GM04503 (cell line): ENCODE measurements around the gene PCNP.
"Not testable (repeated sequence)": the region's sequence is repeated elsewhere in the genome, so short reads cannot be mapped to it uniquely, and the experiment has no call there.

Experiments used
- DNase-seq: peaks from one replicate; pipeline ENCODE4 v3.0.0-alpha.2; 2012; ENCODE audit warnings: low read depth

The PCNP gene

GRCh38 chr3:101573449-101574387 is at the start of gene PCNP:
PCNP (plus strand) TSS chr3:101574180; CDS start chr3:101574216, 36 bp downstream.
- DNase-seq: peak; percentile 94

- no peak for DNase-seq
Measured at GRCh38 chr3:101527441-101527840, 46.5 kb upstream of the PCNP start.

- no peak for DNase-seq
Measured at GRCh38 chr3:101527906-101528305, 46.1 kb upstream of the PCNP start.

GRCh38 chr3:101529816-101530685 is 43.9 kb upstream of the PCNP start:
- no peak for DNase-seq

GRCh38 chr3:101530686-101531047 is 43.3 kb upstream of the PCNP start:
- DNase-seq: no peak

GRCh38 chr3:101531473-101532086 is 42.4 kb upstream of the PCNP start:
- no peak for DNase-seq

- no peak for DNase-seq
Measured at GRCh38 chr3:101532783-101533602, 41.0 kb upstream of the PCNP start.

- DNase-seq: peak; percentile 4
Measured at GRCh38 chr3:101533603-101533968, 40.4 kb upstream of the PCNP start.

- DNase-seq: no peak
Measured at GRCh38 chr3:101535221-101535620, 38.8 kb upstream of the PCNP start.

- DNase-seq: no peak
Measured at GRCh38 chr3:101536266-101536665, 37.7 kb upstream of the PCNP start.

- not testable (repeated sequence) for DNase-seq
Measured at GRCh38 chr3:101536955-101537354, 37.0 kb upstream of the PCNP start.

- DNase-seq: no peak
Measured at GRCh38 chr3:101542957-101543356, 31.0 kb upstream of the PCNP start.

GRCh38 chr3:101544161-101544850 is 29.7 kb upstream of the PCNP start:
- DNase-seq: no peak

GRCh38 chr3:101548527-101549105 is 25.4 kb upstream of the PCNP start:
- DNase-seq: no peak

- no peak for DNase-seq
Measured at GRCh38 chr3:101549473-101549872, 24.5 kb upstream of the PCNP start.

GRCh38 chr3:101551359-101552081 is 22.5 kb upstream of the PCNP start:
- DNase-seq: not testable (repeated sequence)

GRCh38 chr3:101553381-101553780 is 20.6 kb upstream of the PCNP start:
- not testable (repeated sequence) for DNase-seq

- DNase-seq: no peak
Measured at GRCh38 chr3:101556064-101556463, 17.9 kb upstream of the PCNP start.

GRCh38 chr3:101561630-101562328 is 12.2 kb upstream of the PCNP start, which contains the start of gene TRMT10C:
TRMT10C (plus strand) TSS chr3:101561868; CDS start chr3:101564782, 2,914 bp downstream.
- DNase-seq: peak; percentile 71
